H1 (cell line): ENCODE results near the gene PPP1R14C. TPM values are rescaled to one million over a fixed set of nuclear protein-coding genes. Genes with fewer than 3 reads are reported as not detected.

Source experiments
- CTCF ChIA-PET: fragments of 300-600 bp; sonication (Branson Sonifier 250); formaldehyde crosslinking; loops from one replicate; lab custom pipeline; 2021; ENCODE audit not compliant: partially characterized antibody; lab: Charles Lee
- POLR2A ChIA-PET: fragments of 300-600 bp; sonication (Branson Sonifier 250); formaldehyde crosslinking; loops from one replicate; lab custom pipeline; 2021; ENCODE audit warnings: inconsistent platforms; ENCODE audit not compliant: partially characterized antibody; lab: Charles Lee
- DNase-seq, 2 experiments: peaks; one replicate each; pipeline versions ENCODE4 v3.0.0 to v3.0.0-alpha.2; 2010 to 2022; ENCODE audit warnings: low spot score in 2 of 2, low read depth in 1 of 2, mixed read lengths in 1 of 2
- FAIRE-seq: peaks from 2 replicates; lab custom pipeline; 2011; peaks lifted over from hg19 to GRCh38; lab: Jason Lieb, UNC
- H2AFZ ChIP-seq: 2 replicates; pipeline ENCODE4 v1.8.1; 2012; ENCODE audit warnings: low read length, inconsistent platforms
- H2AK5ac ChIP-seq: 2 replicates; pipeline ENCODE4 v1.6.1; 2013; ENCODE audit warnings: low read depth, low read length
- H2BK120ac ChIP-seq: replicated peaks from 2 replicates; pipeline ENCODE3; 2013; ENCODE audit warnings: low read depth, low read length, inconsistent platforms
- H2BK12ac ChIP-seq: 2 replicates; pipeline ENCODE4 v1.6.1; 2013; ENCODE audit warnings: low read depth, low read length
- H2BK15ac ChIP-seq: 2 replicates; pipeline ENCODE4 v1.6.1; 2013; ENCODE audit warnings: low read length
- H2BK20ac ChIP-seq: 2 replicates; pipeline ENCODE4 v1.6.1; 2013; ENCODE audit warnings: low read length
- H2BK5ac ChIP-seq: 2 replicates; pipeline ENCODE4 v1.6.1; 2013; ENCODE audit warnings: low read depth, low read length
- H3K14ac ChIP-seq: 2 replicates; pipeline ENCODE4 v1.6.1; 2013; ENCODE audit warnings: inconsistent platforms; ENCODE audit not compliant: insufficient read length
- H3K18ac ChIP-seq: 2 replicates; pipeline ENCODE4 v1.6.1; 2013; ENCODE audit warnings: low read length; ENCODE audit errors: extremely low read depth
- H3K23ac ChIP-seq: 2 replicates; pipeline ENCODE4 v1.6.1; 2013; ENCODE audit warnings: inconsistent platforms; ENCODE audit not compliant: insufficient read length
- H3K23me2 ChIP-seq: 2 replicates; pipeline ENCODE4 v1.6.1; 2013; ENCODE audit warnings: low read depth, low read length
- H3K27ac ChIP-seq: 2 replicates; pipeline ENCODE4 v1.6.1; 2011; ENCODE audit warnings: low read depth, low read length, inconsistent platforms
- H3K27me3 ChIP-seq, 4 experiments: replicated peaks in 1 of 4; 1 replicate in 1 of 4; 2 replicates in 3 of 4; pipeline versions ENCODE4 v1.6.1 to v1.8.1; 2011 to 2013; ENCODE audit warnings: low read length in 3 of 4, mild to moderate bottlenecking in 3 of 4, inconsistent platforms in 2 of 4, mixed read lengths in 2 of 4, moderate library complexity in 1 of 4; ENCODE audit not compliant: control insufficient read depth in 3 of 4, insufficient read depth in 3 of 4; ENCODE audit errors: extremely low read depth in 1 of 4
- H3K36me3 ChIP-seq, 4 experiments: 2 replicates each; pipeline versions ENCODE4 v1.6.1 to v1.8.1; 2011 to 2013; ENCODE audit warnings: mild to moderate bottlenecking in 4 of 4, low read length in 3 of 4, moderate library complexity in 2 of 4, control low read depth in 1 of 4, inconsistent platforms in 1 of 4; ENCODE audit not compliant: insufficient read depth in 4 of 4, control insufficient read depth in 2 of 4
- H3K4ac ChIP-seq: replicated peaks from 2 replicates; pipeline ENCODE3; 2013; ENCODE audit warnings: low read length, low read depth, mixed read lengths, inconsistent platforms; ENCODE audit not compliant: insufficient read length
- H3K4me1 ChIP-seq, 4 experiments: replicated peaks in 1 of 4; 1 replicate in 1 of 4; 2 replicates in 3 of 4; pipeline versions ENCODE4 v1.6.1 to v1.8.1; 2011 to 2013; ENCODE audit warnings: low read length in 3 of 4, inconsistent platforms in 2 of 4, mixed read lengths in 1 of 4; ENCODE audit not compliant: insufficient read depth in 4 of 4, control insufficient read depth in 3 of 4
- H3K4me2 ChIP-seq, 2 experiments: 2 replicates each; pipeline versions ENCODE4 v1.6.1 to v1.8.1; 2011 to 2013; ENCODE audit warnings: low read depth in 2 of 2, low read length in 2 of 2, control low read depth in 1 of 2, inconsistent platforms in 1 of 2, mild to moderate bottlenecking in 1 of 2; ENCODE audit not compliant: insufficient read depth in 1 of 2
- H3K4me3 ChIP-seq, 4 experiments: fragments of 200-600, 300-600 bp in 1 of 4; sonication (generic), shearing (Covaris generic), sonication (Bioruptor Twin) in 1 of 4; 2 replicates each; pipeline versions ENCODE4 v1.5.1 to v1.8.1; 2011 to 2016; ENCODE audit warnings: low read length in 4 of 4, low read depth in 3 of 4, control low read depth in 2 of 4, inconsistent platforms in 2 of 4, mild to moderate bottlenecking in 2 of 4, mixed read lengths in 1 of 4, moderate library complexity in 1 of 4; ENCODE audit not compliant: insufficient read depth in 2 of 4; ENCODE audit errors: extremely low read depth in 1 of 4
- H3K56ac ChIP-seq: replicated peaks from 2 replicates; pipeline ENCODE3; 2013; ENCODE audit warnings: low read depth, mild to moderate bottlenecking, mixed read lengths, low read length, inconsistent platforms; ENCODE audit not compliant: insufficient read length
- H3K79me1 ChIP-seq: 2 replicates; pipeline ENCODE4 v1.6.1; 2013; ENCODE audit warnings: low read depth, low read length, control low read depth
- H3K79me2 ChIP-seq, 2 experiments: 2 replicates each; pipeline versions ENCODE4 v1.6.1 to v1.8.1; 2012 to 2013; ENCODE audit warnings: low read length in 2 of 2, mild to moderate bottlenecking in 2 of 2, inconsistent platforms in 1 of 2; ENCODE audit not compliant: insufficient read depth in 2 of 2, control insufficient read depth in 1 of 2
- H3K9ac ChIP-seq, 4 experiments: replicated peaks in 1 of 4; 1 replicate in 1 of 4; 2 replicates in 3 of 4; pipeline versions ENCODE4 v1.6.1 to v1.8.1; 2011 to 2013; ENCODE audit warnings: low read depth in 3 of 4, low read length in 3 of 4, control low read depth in 2 of 4, mild to moderate bottlenecking in 2 of 4, moderate library complexity in 2 of 4, inconsistent platforms in 1 of 4; ENCODE audit errors: extremely low read depth in 1 of 4
- H3K9me3 ChIP-seq, 2 experiments: 2 replicates each; pipeline versions ENCODE4 v1.6.1 to v1.8.1; 2012 to 2013; ENCODE audit warnings: mild to moderate bottlenecking in 2 of 2, moderate library complexity in 2 of 2, control low read depth in 1 of 2, inconsistent platforms in 1 of 2, low read depth in 1 of 2, low read length in 1 of 2, mixed read lengths in 1 of 2; ENCODE audit not compliant: insufficient read depth in 2 of 2
- H4K20me1 ChIP-seq, 2 experiments: replicated peaks in 1 of 2; 2 replicates each; pipeline versions ENCODE3 to v1.8.1; 2011 to 2013; ENCODE audit warnings: inconsistent platforms in 2 of 2, low read length in 2 of 2, mild to moderate bottlenecking in 1 of 2; ENCODE audit not compliant: insufficient read depth in 2 of 2, control insufficient read depth in 1 of 2
- H4K5ac ChIP-seq: 2 replicates; pipeline ENCODE4 v1.6.1; 2013; ENCODE audit warnings: low read length, low read depth, mixed read lengths, inconsistent platforms; ENCODE audit not compliant: insufficient read length
- H4K8ac ChIP-seq: 2 replicates; pipeline ENCODE4 v1.8.0; 2013; ENCODE audit warnings: mild to moderate bottlenecking, moderate library complexity, low read length, inconsistent platforms; ENCODE audit not compliant: insufficient read depth; ENCODE audit errors: extremely low read depth
- H4K91ac ChIP-seq: replicated peaks from 2 replicates; pipeline ENCODE3; 2013; ENCODE audit warnings: low read length, mixed read lengths, inconsistent platforms; ENCODE audit not compliant: insufficient read length
- CBX5 ChIP-seq: fragments of 300-800, 300-1000 bp; sonication (generic); IDR thresholded peaks from 2 replicates; pipeline ENCODE4 v1.7.1; 2016; ENCODE audit warnings: antibody characterized with exemption, low read length, low read depth
- CBX8 ChIP-seq: fragments of 300-800, 300-1000 bp; sonication (generic); IDR thresholded peaks from 2 replicates; pipeline ENCODE4 v1.7.1; 2016; ENCODE audit warnings: low read depth, low read length, borderline replicate concordance
- CHD1 ChIP-seq: IDR thresholded peaks from 2 replicates; pipeline ENCODE4 v1.6.1; 2012; ENCODE audit warnings: low read depth, low read length, improper control_type of control experiment
- CHD2 ChIP-seq: IDR thresholded peaks from 2 replicates; pipeline ENCODE4 v1.6.1; 2012; ENCODE audit warnings: low read length, improper control_type of control experiment
- CTBP2 ChIP-seq: IDR thresholded peaks from 2 replicates; pipeline ENCODE4 v1.7.0; 2011; ENCODE audit warnings: borderline replicate concordance, mild to moderate bottlenecking, moderate library complexity, mixed read lengths, low read length; ENCODE audit not compliant: insufficient read depth, insufficient read length
- EP300 ChIP-seq, 2 experiments: IDR thresholded peaks; 1 replicate in 1 of 2; 2 replicates in 1 of 2; pipeline ENCODE4 v1.6.1; 2011 to 2012; ENCODE audit warnings: low read depth in 2 of 2, low read length in 2 of 2, mild to moderate bottlenecking in 2 of 2, borderline replicate concordance in 1 of 2, inconsistent platforms in 1 of 2, moderate library complexity in 1 of 2
- HDAC6 ChIP-seq: IDR thresholded peaks from one replicate; pipeline ENCODE4 v1.7.1; 2012; ENCODE audit warnings: low read depth, mild to moderate bottlenecking, inconsistent platforms, low read length, moderate library complexity
- KDM1A ChIP-seq: fragments of 200-600, 300-600 bp; sonication (generic); IDR thresholded peaks from 2 replicates; pipeline ENCODE4 v1.7.1; 2016; ENCODE audit warnings: mild to moderate bottlenecking, low read length, borderline replicate concordance
- RAD21 ChIP-seq, 2 experiments: IDR thresholded peaks in 1 of 2; conservative IDR thresholded peaks in 1 of 2; 2 replicates each; pipeline ENCODE4 v1.6.1; 2011; ENCODE audit warnings: low read depth in 2 of 2, low read length in 2 of 2, improper control_type of control experiment in 1 of 2, inconsistent platforms in 1 of 2, mild to moderate bottlenecking in 1 of 2, moderate library complexity in 1 of 2
- SIN3A ChIP-seq, 2 experiments: IDR thresholded peaks in 1 of 2; conservative IDR thresholded peaks in 1 of 2; 2 replicates each; pipeline ENCODE4 v1.6.1; 2011 to 2012; ENCODE audit warnings: low read length in 2 of 2, improper control_type of control experiment in 1 of 2, low read depth in 1 of 2, mild to moderate bottlenecking in 1 of 2
- SIRT6 ChIP-seq: IDR thresholded peaks from one replicate; pipeline ENCODE4 v1.7.1; 2012; ENCODE audit warnings: low read length, inconsistent platforms
- SP2 ChIP-seq: IDR thresholded peaks from 2 replicates; pipeline ENCODE4 v1.6.1; 2012; ENCODE audit warnings: mild to moderate bottlenecking, low read length, inconsistent platforms
- SRF ChIP-seq: IDR thresholded peaks from 2 replicates; pipeline ENCODE4 v1.6.1; 2011; ENCODE audit warnings: mild to moderate bottlenecking, low read depth, low read length, moderate library complexity
- TCF12 ChIP-seq: IDR thresholded peaks from 2 replicates; pipeline ENCODE4 v1.6.1; 2011; ENCODE audit warnings: low read depth, mild to moderate bottlenecking, low read length
- WGBS, 2 experiments: shearing (Covaris generic) in 1 of 2; methylation state at CpG; one replicate each; pipeline versions ENCODE4 v1.1.6 to v1.1.7; 2013 to 2015; ENCODE audit warnings: low lambda C conversion rate in 2 of 2, mixed read lengths in 2 of 2, inconsistent platforms in 1 of 2, low coverage in 1 of 2, missing lambda C conversion rate in 1 of 2; ENCODE audit not compliant: insufficient replicate concordance in 2 of 2, insufficient coverage in 1 of 2, insufficient read length in 1 of 2; ENCODE audit errors: extremely low coverage in 1 of 2, missing lambda C conversion rate in 1 of 2; 5-methylcytosine and 5-hydroxymethylcytosine counted together
- polyA plus RNA-seq, 7 experiments: library from polyadenylated mRNA; depleted of rRNA in 3 of 7; stranded (reverse) in 5 of 7; unstranded in 2 of 7; fragments of >200 nt in 5 of 7; fragments of 200-250 nt in 2 of 7; gene quantifications; 1 replicate in 5 of 7; 2 replicates in 1 of 7; 4 replicates in 1 of 7; pipeline versions ENCODE4 v1.2.1 to v1.2.3, GENCODE V29; 2011 to 2013; ENCODE audit warnings: missing spikeins in 2 of 7, mixed read lengths in 2 of 7
- total RNA-seq: library from RNA; stranded (reverse); fragmentation: NEBNext Ultra II Directional; extraction: Animal tissue kit (Norgen Biotek cat#: 25700); gene quantifications from 2 replicates; pipeline ENCODE4 v1.2.1, GENCODE V29; 2021

Gene PPP1R14C
- total and polyA plus RNA-seq, 2 of the 8 experiments (the other 6 are each of a cell fraction or from before 2014, with no cell fraction given), result 0.30 to 0.61 TPM

DNA sequence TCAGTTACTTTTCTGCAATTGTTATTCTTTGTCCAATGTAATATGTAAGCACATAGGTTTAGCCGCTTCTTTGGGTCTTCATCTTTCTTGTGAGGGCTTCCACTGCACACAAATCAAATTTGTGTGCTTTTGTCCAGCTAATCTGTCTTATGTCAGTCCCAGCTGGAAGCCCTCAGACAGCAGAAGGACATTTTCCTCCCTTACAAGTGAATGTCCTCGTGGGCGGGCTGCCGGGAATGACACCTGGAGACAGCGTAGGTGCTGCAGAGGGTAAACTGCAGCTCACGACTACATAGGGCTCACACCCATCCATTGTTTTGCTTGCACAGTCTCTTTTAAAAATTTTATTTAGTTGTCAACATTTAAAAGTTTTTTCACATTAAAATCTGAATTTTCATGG lies 24.6 kb upstream of the PPP1R14C start:
- DNase-seq, result no peak
- no peak overlapping the region for H4K8ac ChIP-seq
- ChIA-PET POLR2A (no interaction called here), CTCF (interaction anchor here (0.7 to 1.3 kb wide), 2 partner anchors 42 to 47 kb away, joined by 3 read pairs; no protein-coding TSS in a partner anchor)
- WGBS, 2 experiments, result 78% methylated on average over 6 of the region's 6 CpGs; no CpG with 5 or more reads in 1 of the 2 experiments
- H3K27me3 ChIP-seq, result no peaks in the 10 kb centered on the region
- H2BK5ac ChIP-seq, result no peak overlapping the region
- peaks cover 0 to 4% of the 10 kb centered on the region in 2 experiments; a peak in 1 of 4 replicates for H3K9me3 ChIP-seq
- H3K4me2 ChIP-seq, result no peak overlapping the region
- no peaks in the 10 kb centered on the region for H4K20me1 ChIP-seq
- no peak overlapping the region for H3K27ac ChIP-seq
- H3K18ac ChIP-seq, result no peak overlapping the region
- no peak for FAIRE-seq
- no peaks in the 10 kb centered on the region for H3K4me1 ChIP-seq
- H3K36me3 ChIP-seq, result no peaks in the 10 kb centered on the region
- H2AK5ac ChIP-seq, result no peak overlapping the region
- no peak overlapping the region for H3K9ac ChIP-seq
- H3K23ac ChIP-seq, result no peak overlapping the region
- H2BK15ac ChIP-seq, result no peak overlapping the region
- no peaks in the 10 kb centered on the region for H3K79me1 ChIP-seq
- no peak overlapping the region for H4K91ac ChIP-seq
- H3K56ac ChIP-seq, result no peak overlapping the region
- H2BK120ac ChIP-seq, result no peak overlapping the region
- no peaks in the 10 kb centered on the region for H3K79me2 ChIP-seq
- no peak overlapping the region for H2BK12ac ChIP-seq
- H3K4me3 ChIP-seq, result no peak overlapping the region
- H4K5ac ChIP-seq, result no peak overlapping the region
- no peak overlapping the region for H2AFZ ChIP-seq
- H3K4ac ChIP-seq, result no peak overlapping the region
- no peak overlapping the region for H2BK20ac ChIP-seq
- H3K14ac ChIP-seq, result no peak overlapping the region
- no peaks in the 10 kb centered on the region for H3K23me2 ChIP-seq
- TF ChIP-seq HDAC6 (no peak), CTBP2 (no peak), CBX8 (no peak), EP300 (IDR thresholded peaks at IDR 0.05; ENCODE audit: borderline replicate concordance in 1 of 2, low read depth in 2 of 2, low read length in 2 of 2) (no peak), TCF12 (no peak), CBX5 (no peak), RAD21 (IDR thresholded peaks at IDR 0.05 in 1 of 2, conservative IDR thresholded peaks at IDR 0.05 in 1 of 2; ENCODE audit: low read depth in 2 of 2, low read length in 2 of 2) (no peak), SRF (no peak), SIN3A (conservative IDR thresholded peaks at IDR 0.05 in 1 of 2, IDR thresholded peaks at IDR 0.05 in 1 of 2; ENCODE audit: low read depth in 1 of 2, low read length in 2 of 2) (no peak), SIRT6 (no peak), SP2 (no peak), KDM1A (no peak), CHD2 (no peak), CHD1 (no peak)
